ENCODE data around the gene XPNPEP2.

Gene XPNPEP2

GRCh38 chrX:129697204-129697829 lies 41.5 kb upstream of the XPNPEP2 start:
- DNase-seq (ENCODE audit: insufficient read length, low spot score) (no peak), FAIRE-seq (no peak)
- TF ChIP-seq PAX5 (IDR thresholded peaks at IDR 0.05; ENCODE audit: insufficient read depth, low read length, severe bottlenecking) (no peak), TAF1 (IDR thresholded peaks at IDR 0.05; ENCODE audit: low read depth, low read length) (no peak), POLR2A (IDR thresholded peaks at IDR 0.05; ENCODE audit: low read depth, low read length) (no peak), POLR2AphosphoS5 (IDR thresholded peaks at IDR 0.05; ENCODE audit: low read depth, low read length) (no peak), POU2F2 (IDR thresholded peaks at IDR 0.05; ENCODE audit: low read depth, low read length) (no peak), SPI1 (IDR thresholded peaks at IDR 0.05; ENCODE audit: low read depth, low read length) (no peak)

- TF ChIP-seq POU2F2 (IDR thresholded peaks at IDR 0.05; ENCODE audit: low read depth, low read length): no peak
- no peak for TF ChIP-seq TAF1 (IDR thresholded peaks at IDR 0.05; ENCODE audit: low read depth, low read length)
- no peak for TF ChIP-seq POLR2AphosphoS5 (IDR thresholded peaks at IDR 0.05; ENCODE audit: low read depth, low read length)
- DNase-seq (ENCODE audit: insufficient read length, low spot score) (no peak), FAIRE-seq (no peak)
Observed at GRCh38 chrX:129698150-129698549, 40.6 kb upstream of the XPNPEP2 start.

- no peak for DNase-seq (ENCODE audit: insufficient read length, low spot score)
- FAIRE-seq: no peak
- TF ChIP-seq POLR2A (IDR thresholded peaks at IDR 0.05; ENCODE audit: low read depth, low read length) (no peak), POLR2AphosphoS5 (IDR thresholded peaks at IDR 0.05; ENCODE audit: low read depth, low read length) (no peak), TAF1 (IDR thresholded peaks at IDR 0.05; ENCODE audit: low read depth, low read length) (no peak), SPI1 (IDR thresholded peaks at IDR 0.05; ENCODE audit: low read depth, low read length) (no peak), PAX5 (IDR thresholded peaks at IDR 0.05; ENCODE audit: insufficient read depth, low read length, severe bottlenecking) (no peak), POU2F2 (IDR thresholded peaks at IDR 0.05; ENCODE audit: low read depth, low read length) (no peak)
Observed at GRCh38 chrX:129700536-129700935, 38.2 kb upstream of the XPNPEP2 start.

- DNase-seq (ENCODE audit: insufficient read length, low spot score): no peak
- no peak for FAIRE-seq
- TF ChIP-seq PAX5 (IDR thresholded peaks at IDR 0.05; ENCODE audit: insufficient read depth, low read length, severe bottlenecking) (no peak), TAF1 (IDR thresholded peaks at IDR 0.05; ENCODE audit: low read depth, low read length) (no peak), POU2F2 (IDR thresholded peaks at IDR 0.05; ENCODE audit: low read depth, low read length) (no peak), POLR2A (IDR thresholded peaks at IDR 0.05; ENCODE audit: low read depth, low read length) (no peak), SPI1 (IDR thresholded peaks at IDR 0.05; ENCODE audit: low read depth, low read length) (no peak), POLR2AphosphoS5 (IDR thresholded peaks at IDR 0.05; ENCODE audit: low read depth, low read length) (no peak)
Observed at GRCh38 chrX:129701624-129702069, 37.1 kb upstream of the XPNPEP2 start.

GRCh38 chrX:129704491-129704890 lies 34.3 kb upstream of the XPNPEP2 start:
- TF ChIP-seq PAX5 (IDR thresholded peaks at IDR 0.05; ENCODE audit: insufficient read depth, low read length, severe bottlenecking) (no peak), POLR2A (IDR thresholded peaks at IDR 0.05; ENCODE audit: low read depth, low read length) (no peak), POU2F2 (IDR thresholded peaks at IDR 0.05; ENCODE audit: low read depth, low read length) (no peak), TAF1 (IDR thresholded peaks at IDR 0.05; ENCODE audit: low read depth, low read length) (no peak), SPI1 (IDR thresholded peaks at IDR 0.05; ENCODE audit: low read depth, low read length) (no peak), POLR2AphosphoS5 (IDR thresholded peaks at IDR 0.05; ENCODE audit: low read depth, low read length) (no peak)
- FAIRE-seq (no peak), DNase-seq (ENCODE audit: insufficient read length, low spot score) (no peak)

GRCh38 chrX:129705377-129705925 lies 33.3 kb upstream of the XPNPEP2 start:
- TF ChIP-seq TAF1 (IDR thresholded peaks at IDR 0.05; ENCODE audit: low read depth, low read length): no peak
- TF ChIP-seq POLR2AphosphoS5 (IDR thresholded peaks at IDR 0.05; ENCODE audit: low read depth, low read length): no peak
- no peak for TF ChIP-seq POU2F2 (IDR thresholded peaks at IDR 0.05; ENCODE audit: low read depth, low read length)
- no peak for TF ChIP-seq POLR2A (IDR thresholded peaks at IDR 0.05; ENCODE audit: low read depth, low read length)
- no peak for TF ChIP-seq SPI1 (IDR thresholded peaks at IDR 0.05; ENCODE audit: low read depth, low read length)
- no peak for TF ChIP-seq PAX5 (IDR thresholded peaks at IDR 0.05; ENCODE audit: insufficient read depth, low read length, severe bottlenecking)
- FAIRE-seq (no peak), DNase-seq (ENCODE audit: insufficient read length, low spot score) (no peak)

GRCh38 chrX:129705988-129706387 lies 32.8 kb upstream of the XPNPEP2 start:
- TF ChIP-seq TAF1 (IDR thresholded peaks at IDR 0.05; ENCODE audit: low read depth, low read length) (no peak), SPI1 (IDR thresholded peaks at IDR 0.05; ENCODE audit: low read depth, low read length) (no peak), PAX5 (IDR thresholded peaks at IDR 0.05; ENCODE audit: insufficient read depth, low read length, severe bottlenecking) (no peak), POU2F2 (IDR thresholded peaks at IDR 0.05; ENCODE audit: low read depth, low read length) (no peak), POLR2AphosphoS5 (IDR thresholded peaks at IDR 0.05; ENCODE audit: low read depth, low read length) (no peak), POLR2A (IDR thresholded peaks at IDR 0.05; ENCODE audit: low read depth, low read length) (no peak)
- no peak for FAIRE-seq
- DNase-seq (ENCODE audit: insufficient read length, low spot score): no peak

- no peak for TF ChIP-seq POLR2AphosphoS5 (IDR thresholded peaks at IDR 0.05; ENCODE audit: low read depth, low read length)
- TF ChIP-seq TAF1 (IDR thresholded peaks at IDR 0.05; ENCODE audit: low read depth, low read length): no peak
- no peak for TF ChIP-seq POLR2A (IDR thresholded peaks at IDR 0.05; ENCODE audit: low read depth, low read length)
- TF ChIP-seq PAX5 (IDR thresholded peaks at IDR 0.05; ENCODE audit: insufficient read depth, low read length, severe bottlenecking): no peak
- no peak for TF ChIP-seq POU2F2 (IDR thresholded peaks at IDR 0.05; ENCODE audit: low read depth, low read length)
- TF ChIP-seq SPI1 (IDR thresholded peaks at IDR 0.05; ENCODE audit: low read depth, low read length): no peak
- FAIRE-seq: no peak
- DNase-seq (ENCODE audit: insufficient read length, low spot score): no peak
Observed at GRCh38 chrX:129706400-129707072, 32.2 kb upstream of the XPNPEP2 start.

GRCh38 chrX:129714581-129714980 lies 24.2 kb upstream of the XPNPEP2 start:
- FAIRE-seq (no peak), DNase-seq (ENCODE audit: insufficient read length, low spot score) (no peak)
- TF ChIP-seq TAF1 (IDR thresholded peaks at IDR 0.05; ENCODE audit: low read depth, low read length): no peak
